Thyroid gland (tissue), 4 donors: ENCODE results near the gene TEFM.

Experiments used
- POLR2A ChIP-seq, 2 donors: fragments of 450-650 bp; IDR thresholded peaks; one replicate each; pipeline ENCODE4 v1.6.1; 2017; ENCODE audit warnings: antibody characterized with exemption in 2 of 2, mild to moderate bottlenecking in 2 of 2, moderate library complexity in 1 of 2
- TF ChIP-seq, protein P1 (sequence below), 6 experiments: fragments of 200-600 bp in 3 of 6; fragments of 450-650 bp in 3 of 6; sonication (generic) in 3 of 6; IDR thresholded peaks; one replicate each; pipeline ENCODE4 v1.5.1; 2016 to 2019; ENCODE audit warnings: antibody characterized with exemption in 6 of 6, mild to moderate bottlenecking in 2 of 6, inconsistent platforms in 1 of 6, moderate library complexity in 1 of 6

DNA sequence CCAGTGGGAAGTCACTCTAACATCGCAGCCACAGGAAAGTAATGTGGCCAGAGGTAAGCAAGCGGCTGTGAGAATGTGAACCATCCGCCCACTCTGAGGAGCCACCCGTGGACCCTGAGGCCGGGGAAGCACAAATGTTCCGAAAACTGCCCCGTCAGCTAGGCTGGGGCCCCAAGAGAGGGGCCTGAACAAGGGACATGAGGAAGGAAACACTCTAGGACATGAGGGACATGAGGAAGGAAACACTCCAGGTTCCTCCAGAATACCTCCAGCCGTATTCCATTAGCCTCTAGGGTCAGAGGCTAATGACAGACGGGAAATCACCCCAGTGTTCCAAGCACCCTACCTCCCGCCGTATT, 317 bp downstream of the TEFM start:
- TF ChIP-seq, protein P1, sequence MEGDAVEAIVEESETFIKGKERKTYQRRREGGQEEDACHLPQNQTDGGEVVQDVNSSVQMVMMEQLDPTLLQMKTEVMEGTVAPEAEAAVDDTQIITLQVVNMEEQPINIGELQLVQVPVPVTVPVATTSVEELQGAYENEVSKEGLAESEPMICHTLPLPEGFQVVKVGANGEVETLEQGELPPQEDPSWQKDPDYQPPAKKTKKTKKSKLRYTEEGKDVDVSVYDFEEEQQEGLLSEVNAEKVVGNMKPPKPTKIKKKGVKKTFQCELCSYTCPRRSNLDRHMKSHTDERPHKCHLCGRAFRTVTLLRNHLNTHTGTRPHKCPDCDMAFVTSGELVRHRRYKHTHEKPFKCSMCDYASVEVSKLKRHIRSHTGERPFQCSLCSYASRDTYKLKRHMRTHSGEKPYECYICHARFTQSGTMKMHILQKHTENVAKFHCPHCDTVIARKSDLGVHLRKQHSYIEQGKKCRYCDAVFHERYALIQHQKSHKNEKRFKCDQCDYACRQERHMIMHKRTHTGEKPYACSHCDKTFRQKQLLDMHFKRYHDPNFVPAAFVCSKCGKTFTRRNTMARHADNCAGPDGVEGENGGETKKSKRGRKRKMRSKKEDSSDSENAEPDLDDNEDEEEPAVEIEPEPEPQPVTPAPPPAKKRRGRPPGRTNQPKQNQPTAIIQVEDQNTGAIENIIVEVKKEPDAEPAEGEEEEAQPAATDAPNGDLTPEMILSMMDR (IDR thresholded peaks at IDR 0.05) = no peak
- TF ChIP-seq POLR2A (IDR thresholded peaks at IDR 0.05) = no peak
